NCI-H2107 treated with DMSO at 0.1 percent for 48 hours (cell line): ENCODE measurements around the gene HEXIM1.
"Not testable (repeated sequence)": the region's sequence is repeated elsewhere in the genome, so short reads cannot be mapped to it uniquely, and the experiment has no call there.

Source experiments
- DNase-seq: peaks from one replicate; lab custom pipeline; 2025; ENCODE audit not compliant: unreplicated experiment; lab: John Stamatoyannopoulos, UW

The HEXIM1 gene

DNA sequence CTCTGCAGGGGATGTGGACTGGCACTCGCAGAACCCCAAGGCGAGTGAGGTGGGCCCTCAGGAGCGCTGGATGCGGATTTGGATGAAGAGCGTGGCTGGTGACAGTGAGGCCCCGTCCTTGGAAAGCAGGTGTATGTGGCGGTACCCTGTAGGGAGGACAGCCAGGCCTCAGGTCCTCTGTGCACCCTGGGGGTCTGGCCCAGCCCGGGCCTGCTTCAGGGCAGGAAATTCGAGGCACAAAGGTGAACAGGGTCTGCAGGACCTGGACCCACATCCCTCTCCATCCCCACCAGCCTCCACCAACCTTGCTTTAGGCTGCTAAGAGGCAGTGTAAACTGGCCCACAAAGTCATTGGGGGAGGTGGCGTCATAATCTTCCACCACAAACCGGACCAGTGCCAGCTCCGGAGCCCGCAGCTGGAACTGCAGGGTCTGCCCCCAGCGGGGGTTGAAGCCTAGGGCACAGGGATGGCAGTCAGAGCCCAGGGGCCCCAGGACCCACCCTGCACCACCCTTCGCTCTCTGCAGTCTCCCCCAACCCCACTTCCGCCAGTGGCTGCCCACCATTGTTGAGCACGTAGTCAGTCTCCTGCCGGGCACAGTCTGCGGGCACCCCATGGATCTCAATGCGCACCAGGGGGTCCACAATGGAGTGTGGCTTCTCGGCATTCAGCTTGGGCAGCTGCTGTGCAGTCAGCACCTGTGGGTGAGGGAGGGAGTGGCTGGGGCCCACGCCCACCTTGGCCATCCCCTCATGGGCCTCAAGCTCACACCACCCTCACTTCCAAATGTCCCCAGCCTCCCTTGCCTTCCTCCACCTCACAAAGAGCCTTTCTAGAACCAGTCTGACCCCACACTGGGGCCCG, 35.5 kb upstream of the HEXIM1 start:
- no peak for DNase-seq

DNA sequence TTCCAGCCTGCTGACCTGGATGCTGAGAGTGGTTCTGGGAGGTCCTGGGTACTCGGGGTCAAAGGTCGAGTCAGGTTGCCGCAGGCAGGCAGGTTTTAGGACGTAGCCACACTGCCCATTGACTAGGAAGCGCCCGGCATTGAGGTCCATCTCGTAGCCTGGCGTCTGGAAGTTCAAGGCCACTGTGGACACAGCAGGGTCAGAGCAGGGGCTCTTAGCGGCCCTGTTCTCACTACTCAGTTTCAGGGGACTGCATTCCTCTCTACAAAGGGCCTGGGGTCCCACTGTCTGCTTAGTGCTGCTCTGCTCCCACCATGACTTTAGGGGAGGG, 34.9 kb upstream of the HEXIM1 start:
- DNase-seq, result no peak

DNA sequence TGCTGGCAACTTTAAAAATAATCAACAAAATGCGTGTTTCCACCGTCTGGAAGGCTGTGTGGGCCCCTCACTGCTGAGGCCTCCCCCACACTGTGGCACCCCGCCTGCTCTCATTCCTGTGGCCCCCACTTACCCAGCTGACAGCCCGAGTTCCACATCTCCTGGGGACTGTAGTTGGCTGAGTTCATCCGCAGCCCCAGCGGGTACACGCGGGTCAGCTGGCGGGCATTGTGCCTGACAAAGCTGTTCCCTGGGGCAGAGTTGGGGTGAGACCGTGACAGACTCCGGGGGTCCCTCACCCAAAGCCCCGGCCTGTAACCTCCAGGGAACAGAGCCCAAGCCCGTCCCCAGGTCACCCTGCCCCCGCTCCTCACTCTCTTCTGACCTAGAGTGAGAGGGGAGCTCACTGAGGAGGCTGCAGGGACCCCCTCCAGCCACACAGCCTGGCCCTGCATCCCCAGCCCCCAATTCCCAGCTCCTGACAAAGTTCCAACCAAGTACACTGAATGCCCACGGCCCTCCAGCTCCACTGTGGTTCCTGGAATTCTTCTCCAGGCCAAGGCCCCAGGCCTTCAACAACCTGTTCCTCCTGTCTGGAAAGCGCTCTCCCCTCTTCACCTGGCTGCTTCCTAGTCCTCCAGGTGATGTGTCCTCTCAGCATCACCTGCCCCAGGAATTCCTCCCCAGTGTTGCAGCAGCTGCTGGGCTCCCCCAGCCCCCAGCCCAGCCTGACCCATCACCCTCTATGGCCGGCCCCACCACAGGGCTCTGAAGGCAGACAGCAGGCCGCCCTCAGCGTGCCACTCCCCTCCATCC, 34.0 kb upstream of the HEXIM1 start:
- DNase-seq, result no peak

DNA sequence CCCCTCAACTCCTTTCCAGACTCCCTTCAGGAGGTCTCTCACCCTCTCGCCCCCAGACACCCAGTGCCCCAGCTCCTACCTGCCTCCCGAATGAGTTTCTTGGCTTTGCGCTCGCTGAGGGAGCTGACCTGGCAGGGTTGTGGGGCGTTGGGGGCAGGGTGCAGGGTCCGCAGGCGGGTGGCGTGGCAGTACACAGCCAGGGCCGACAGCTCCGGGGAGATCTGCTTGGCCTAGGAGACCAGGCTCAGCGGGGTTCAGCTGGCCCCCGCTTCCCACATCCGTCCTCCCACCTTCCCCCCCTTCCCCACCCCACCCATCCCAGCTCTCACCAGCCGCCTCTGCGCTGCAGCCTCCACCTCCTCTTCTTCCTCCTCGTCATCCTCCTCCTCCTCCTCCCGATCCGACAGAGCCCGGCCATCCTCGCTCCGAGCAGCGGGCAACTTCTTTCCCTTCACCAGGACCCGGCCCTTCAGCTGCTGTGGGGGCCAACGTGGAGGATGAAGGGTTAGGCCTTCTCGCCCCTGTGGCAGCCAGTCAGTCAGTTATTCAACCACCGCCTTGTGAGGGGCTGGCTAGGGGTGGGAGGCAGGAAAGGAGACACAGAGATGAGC, 33.2 kb upstream of the HEXIM1 start:
- DNase-seq, result no peak

DNA sequence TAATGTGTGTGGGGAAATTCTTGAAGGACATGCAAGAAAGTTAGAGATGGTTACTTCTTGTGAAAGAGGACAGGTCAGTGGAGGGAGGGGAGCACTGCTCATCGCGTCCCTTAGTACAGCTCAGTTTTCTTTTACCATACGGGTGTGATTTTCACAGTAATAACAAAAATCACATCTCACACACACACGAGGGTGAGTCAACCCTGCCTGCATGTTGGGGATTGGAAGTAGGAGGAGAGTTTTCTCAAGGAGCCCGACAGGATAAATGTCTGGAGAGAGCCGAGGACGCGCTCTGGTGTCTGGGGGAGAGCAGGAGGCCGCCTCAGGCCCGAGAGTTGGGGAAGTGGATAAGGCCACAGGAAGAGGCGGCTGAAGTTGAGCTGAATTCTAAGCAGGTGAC, 32.4 kb upstream of the HEXIM1 start:
- DNase-seq, result no peak

DNA sequence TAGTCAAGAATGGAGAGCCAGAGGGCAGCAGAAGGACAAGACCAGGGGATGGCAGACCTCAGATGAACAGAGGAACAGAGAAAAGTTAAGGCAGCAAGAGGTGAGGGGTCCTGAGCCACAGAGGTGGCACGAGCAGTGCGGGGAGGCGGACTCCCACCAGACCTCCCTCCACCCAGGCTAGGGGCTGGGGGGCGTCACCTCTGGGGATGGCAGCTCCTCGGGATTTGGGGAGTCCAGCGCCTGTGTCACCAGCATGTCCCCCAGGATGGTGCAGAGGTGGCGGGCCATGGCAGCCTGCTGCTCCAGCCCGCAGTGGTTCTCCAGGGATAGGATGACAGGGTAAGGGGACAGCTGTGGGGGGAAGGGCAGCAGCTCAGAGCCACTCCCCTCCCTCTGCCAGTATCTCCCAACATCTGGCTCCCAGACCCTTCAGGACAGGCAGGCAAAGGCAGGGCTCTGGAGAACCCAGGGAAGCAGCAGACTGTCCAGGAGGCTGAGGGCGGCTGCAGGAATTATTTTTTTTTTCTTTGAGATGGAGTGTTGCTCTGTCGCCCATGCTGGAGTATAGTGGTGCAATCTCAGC, 31.8 kb upstream of the HEXIM1 start:
- DNase-seq, result no peak

DNA sequence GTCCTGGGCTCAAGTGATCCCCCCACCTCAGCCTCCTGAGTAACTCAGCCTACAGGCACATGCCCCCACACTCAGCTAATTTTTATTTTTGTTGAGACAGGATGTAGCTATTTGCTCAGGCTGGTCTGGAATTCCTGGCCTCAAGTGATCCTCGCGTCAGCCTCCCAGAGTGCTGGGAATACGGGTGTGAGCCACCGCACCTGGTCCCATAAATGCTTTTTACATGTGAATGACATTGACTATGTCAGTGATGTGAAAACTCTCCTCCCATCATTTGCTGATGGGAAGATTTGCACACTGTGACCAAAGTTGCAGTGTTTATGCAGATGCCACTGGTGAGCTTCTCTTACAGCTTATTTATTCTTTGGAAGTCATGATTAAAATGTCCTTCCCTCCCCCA, 30.9 kb upstream of the HEXIM1 start:
- DNase-seq, result no peak

DNA sequence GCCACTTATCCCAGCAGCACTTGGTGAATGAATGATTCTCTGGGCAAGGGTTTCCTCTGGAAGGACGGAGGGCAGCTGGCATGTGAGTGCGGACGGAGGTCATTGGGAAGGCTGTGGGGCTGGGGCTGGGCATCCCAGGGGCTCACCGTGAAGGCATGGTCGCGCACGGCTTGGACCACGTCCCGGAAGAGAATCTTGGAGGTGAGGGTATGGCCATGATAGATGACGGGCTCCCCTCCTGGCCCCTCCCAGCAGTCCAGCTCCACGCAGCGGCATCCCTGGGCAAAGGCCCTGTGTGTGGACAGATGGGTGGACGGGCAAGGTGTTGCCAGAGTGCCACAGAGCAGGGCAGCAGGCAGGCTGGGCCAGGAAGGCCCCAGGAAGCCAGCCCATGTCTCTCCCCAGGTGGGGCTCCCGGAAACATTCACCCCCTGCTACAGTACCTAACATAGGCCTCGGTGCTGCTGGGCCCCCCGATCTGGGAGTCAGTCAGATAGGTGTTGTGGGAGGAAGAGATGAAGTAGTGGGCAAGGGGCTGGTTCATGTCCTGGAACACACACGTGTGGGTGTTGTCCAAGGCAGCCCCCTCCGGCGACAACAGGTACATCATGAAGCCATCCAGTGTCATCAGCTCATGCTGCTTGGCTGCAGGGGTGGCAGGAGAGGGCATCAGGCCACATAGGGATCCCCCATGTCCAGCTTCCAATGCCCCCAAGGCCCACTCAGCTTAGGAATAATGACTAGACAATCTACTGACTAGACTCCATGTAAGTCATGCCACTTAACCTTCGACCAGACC, 30.2 kb upstream of the HEXIM1 start:
- no peak for DNase-seq

DNA sequence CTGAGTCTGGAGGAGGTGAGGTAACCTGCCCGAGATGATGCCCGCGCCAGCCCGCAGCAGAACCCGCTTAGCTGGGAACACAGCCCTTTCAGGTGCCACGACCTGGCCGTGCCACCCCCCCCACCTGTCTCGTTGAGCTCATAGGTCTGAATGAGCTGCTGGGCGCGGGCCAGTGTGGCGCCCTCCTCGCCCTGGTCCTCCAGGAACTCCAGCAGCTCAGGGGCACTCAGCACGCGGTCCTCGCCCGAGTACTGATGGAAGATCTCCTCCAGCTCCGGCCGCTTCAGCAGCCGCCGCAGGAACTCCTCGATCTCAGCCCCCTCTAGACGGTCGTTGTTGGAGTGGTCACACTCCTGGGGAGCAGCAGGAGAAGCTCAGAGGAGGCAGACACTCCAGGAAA, 29.6 kb upstream of the HEXIM1 start:
- DNase-seq, result no peak

DNA sequence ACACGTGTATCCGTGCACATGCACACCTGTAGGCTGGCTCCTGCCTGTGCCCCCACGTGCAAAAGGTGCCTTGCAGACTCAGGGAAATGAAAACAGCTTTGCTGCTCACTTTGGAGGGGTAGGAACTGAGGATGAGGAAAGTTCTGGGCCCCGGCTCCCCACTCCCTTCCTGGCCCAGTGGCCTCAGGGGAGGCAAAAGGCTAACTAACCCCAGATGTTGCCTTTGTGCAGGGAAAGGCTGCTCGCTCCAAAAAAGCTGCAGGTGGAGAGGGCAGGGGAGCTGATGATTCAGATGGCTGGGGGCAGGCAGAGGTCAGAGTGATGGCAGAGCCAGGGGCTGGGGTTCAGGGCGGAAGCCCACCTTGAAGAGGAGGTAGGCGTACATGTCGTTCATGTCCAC, 28.3 kb upstream of the HEXIM1 start:
- DNase-seq, result no peak

DNA sequence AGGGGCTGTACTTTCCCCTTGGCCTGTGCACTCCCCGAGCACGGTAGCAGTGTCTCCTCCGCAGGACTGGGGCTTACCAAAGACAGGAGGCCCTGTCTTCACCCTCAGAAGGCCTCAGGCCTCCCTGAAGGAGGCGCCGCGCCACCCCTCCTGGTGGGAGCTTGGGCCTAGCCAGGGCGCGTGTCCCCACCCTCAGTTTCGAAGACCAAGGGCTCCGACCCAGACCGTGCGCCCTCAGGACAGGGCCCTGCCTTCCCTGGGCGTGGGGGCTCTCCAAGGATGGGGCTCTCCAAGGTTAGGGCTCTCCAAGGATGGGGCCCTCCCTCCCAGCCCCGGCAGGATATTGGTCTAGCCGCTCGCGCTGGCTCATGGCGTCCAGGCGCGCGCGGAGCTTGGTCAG, 27.7 kb upstream of the HEXIM1 start:
- no peak for DNase-seq

DNA sequence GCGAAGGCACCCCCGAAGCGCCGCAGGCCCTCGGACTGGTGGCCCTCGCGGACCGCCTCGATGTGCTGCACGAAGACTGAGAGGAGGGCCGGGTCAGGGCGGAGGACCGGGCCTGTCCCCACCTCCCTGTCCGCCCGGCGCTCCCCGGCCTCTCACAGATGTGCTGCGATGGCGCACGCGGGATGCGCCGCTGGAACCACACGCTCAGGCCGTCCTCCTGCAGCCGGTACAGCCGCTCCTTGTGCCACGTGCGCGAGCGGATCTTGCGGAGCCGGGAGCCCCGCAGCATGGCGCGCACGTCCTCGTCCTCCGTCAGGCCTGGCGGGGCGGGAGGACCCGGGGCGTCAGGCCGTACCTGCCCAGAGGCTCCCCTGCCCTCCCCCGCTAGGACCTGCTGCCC, 27.2 kb upstream of the HEXIM1 start:
- DNase-seq, result no peak

DNA sequence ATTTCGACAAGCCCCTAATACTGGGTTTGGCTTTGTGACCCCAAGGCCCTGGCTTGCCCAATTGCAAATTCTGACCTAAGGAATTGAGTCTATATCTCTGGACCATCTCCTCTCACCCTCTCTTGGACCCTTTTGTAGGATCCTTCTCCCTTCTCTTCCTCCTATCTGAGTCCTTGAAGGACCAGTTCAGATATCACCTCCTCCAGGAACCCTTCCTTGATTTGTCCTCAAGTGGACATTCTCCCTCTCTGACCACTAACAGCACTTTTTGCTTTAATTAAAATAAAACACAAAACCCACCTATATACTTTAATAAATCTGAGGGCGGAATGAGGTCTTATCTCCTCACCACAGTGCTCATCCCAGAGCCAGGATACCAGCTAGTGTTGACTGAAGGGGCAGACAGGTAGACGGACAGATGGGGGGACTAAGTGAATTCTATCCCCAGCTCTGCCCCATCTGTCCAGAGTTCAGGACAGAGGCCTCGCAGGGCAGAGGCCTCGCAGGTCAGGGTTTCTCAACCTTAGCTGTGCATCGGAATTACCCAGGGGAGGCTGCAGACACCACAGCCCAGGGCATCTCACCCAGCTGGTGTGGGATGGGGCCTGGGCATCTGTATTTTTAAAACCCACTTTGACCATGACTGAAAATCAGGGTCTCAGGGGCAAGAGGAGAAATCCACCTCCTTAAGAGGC, 25.1 kb upstream of the HEXIM1 start:
- DNase-seq, result no peak

DNA sequence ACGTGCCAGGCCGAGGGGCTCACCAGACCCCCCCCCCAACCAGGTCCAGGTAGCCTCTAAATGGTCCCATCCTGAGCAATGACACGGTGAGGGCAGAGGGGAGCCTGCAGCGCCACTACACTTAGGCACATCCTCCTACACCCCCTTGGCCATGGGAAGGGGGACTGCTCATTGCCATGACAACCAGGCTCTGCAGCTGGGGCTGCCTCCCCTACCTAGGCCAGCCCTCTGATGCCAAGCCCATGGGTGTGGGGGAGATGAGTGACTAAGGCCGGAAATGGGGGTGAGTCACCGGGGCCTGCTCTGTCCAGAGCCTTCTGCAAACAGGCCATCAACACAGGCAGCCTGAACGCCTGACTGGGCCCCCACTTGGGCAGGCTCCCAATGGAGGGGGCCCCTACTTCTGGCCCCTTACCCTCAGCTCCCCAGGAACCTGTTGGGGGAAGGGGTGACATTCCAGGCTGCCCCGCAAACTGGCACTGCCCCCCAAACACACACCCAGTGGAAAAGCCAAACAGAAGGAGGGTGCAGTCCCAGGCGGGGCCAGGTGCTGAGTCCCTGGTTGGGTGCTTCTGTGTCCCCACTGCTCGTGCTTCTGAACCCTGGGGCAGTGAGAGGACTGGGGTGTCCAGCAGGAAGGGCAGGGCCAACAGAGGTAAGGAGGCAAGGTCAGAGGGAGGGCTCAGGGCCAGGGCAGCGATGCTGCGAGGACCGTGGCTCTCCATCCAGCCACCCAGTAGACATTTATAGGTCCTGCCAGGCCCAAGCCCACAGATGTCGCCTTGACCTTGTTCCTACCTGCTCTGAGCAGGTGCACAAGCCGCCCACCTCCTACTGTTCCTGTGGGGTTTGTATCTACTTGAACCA, 24.1 kb upstream of the HEXIM1 start:
- DNase-seq, result no peak

DNA sequence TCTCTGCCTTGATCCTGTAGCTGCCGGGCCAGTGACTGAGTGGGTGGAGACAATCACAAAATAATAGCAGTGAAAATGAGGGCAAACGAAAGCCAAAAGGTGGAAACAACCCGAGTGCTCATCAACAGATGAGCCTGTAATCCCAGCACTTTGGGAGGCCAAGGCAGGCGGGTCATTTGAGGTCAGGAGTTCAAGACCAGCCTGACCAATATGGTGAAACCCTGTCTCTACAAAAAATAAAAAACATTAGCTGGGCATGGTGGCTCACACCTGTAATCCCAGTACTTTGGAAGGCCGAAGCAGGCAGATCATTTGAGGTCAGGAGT, 23.5 kb upstream of the HEXIM1 start:
- not testable (repeated sequence) for DNase-seq

DNA sequence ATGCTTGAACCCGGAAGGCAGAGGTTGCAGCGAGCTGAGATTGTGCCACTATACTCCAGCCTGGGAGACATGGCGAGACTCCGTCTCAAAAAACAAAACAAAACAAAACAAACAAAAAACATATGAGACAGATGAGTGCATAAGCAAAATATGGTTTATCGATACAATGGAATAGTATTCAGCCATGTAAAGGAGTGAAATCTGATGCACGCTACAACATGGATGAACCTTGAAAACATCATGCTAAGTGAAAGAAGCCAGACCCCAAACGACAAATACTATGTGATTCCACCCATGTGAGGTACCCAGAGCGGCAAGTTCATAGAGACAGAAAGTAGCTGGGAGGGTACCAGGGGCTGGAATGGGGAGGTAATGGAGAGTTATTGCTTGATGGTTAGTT, 22.8 kb upstream of the HEXIM1 start:
- no peak for DNase-seq

DNA sequence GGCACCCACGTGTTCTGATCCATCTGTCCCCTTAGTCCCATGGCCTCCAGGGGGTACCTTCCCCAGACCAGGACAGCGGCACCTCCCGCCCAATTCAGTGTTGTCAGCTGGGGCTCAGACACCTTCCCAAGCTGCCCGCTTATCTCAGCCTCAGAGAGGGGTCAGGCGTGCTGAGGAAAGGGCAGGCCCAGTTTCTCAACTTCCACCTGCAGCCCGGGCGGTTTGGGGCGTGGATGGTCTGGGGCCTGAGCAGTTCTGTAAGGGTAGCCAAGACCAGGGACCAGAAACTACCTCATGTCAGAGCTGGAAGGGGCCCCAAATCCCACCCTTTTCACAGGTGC, 21.1 kb upstream of the HEXIM1 start:
- DNase-seq, result no peak

DNA sequence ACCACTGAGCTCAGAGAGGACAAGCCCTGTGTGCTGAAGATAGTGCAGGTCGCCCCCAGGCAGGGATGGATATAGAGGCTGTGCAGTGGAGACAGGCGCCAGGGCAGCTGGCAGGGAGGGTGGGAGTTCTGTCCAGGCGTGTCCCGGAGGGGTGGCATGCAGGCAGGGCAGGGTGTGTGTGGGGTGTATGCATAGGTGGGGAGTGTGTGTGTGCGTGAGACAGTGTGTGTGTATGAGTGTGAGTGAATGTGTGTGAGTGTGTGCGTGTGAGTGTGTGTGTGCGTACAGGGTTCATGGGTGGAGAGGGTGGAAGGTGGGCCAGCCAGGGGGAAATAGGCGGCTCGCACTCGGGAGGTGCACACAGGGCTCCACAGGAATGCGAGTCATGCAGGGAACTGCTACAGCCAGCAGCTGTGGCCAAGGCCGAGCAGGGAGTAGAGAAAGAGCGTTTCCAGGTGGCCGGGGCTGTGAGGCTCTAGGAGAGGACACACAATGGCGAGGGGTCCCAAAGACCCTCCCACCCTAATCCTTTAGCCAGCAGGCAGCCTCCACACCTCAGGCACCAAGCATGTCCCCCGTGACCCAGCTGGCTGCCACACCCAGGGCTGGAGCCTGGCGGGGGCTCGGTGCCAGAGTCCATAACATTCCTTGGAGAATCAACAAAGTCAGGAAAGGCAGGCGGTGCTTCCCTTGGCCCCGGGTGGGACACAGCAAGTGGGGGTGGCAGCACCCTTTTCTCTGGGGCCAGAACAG, 20.6 kb upstream of the HEXIM1 start:
- no peak for DNase-seq

DNA sequence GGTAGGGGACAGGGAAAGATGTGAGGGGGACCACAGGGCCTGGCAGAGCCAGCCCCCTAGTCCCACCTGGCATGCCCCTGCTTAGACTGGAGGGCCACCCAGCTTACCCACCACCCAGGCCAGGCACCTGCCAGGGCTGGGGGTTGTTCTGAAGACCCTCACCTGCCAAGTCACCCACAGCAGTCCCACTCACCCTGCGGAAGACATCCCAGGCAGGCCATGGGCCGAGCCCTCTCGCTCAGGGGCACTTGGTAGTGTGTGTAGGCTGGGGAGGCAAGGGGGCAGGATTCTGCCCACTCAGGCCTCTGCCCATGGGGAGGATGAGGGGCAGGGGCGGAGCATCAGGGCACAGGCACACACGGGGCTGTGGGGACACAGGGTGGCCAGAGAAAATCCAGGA, 19.9 kb upstream of the HEXIM1 start:
- DNase-seq, result no peak
